ENCODE data around the gene SLC43A2.
A peak's percentile ranks its signal among the peaks of the same experiment; 100 is the strongest.
"Not testable (repeated sequence)": the region's sequence is repeated elsewhere in the genome, so short reads cannot be mapped to it uniquely, and the experiment has no call there.

The SLC43A2 gene

DNA sequence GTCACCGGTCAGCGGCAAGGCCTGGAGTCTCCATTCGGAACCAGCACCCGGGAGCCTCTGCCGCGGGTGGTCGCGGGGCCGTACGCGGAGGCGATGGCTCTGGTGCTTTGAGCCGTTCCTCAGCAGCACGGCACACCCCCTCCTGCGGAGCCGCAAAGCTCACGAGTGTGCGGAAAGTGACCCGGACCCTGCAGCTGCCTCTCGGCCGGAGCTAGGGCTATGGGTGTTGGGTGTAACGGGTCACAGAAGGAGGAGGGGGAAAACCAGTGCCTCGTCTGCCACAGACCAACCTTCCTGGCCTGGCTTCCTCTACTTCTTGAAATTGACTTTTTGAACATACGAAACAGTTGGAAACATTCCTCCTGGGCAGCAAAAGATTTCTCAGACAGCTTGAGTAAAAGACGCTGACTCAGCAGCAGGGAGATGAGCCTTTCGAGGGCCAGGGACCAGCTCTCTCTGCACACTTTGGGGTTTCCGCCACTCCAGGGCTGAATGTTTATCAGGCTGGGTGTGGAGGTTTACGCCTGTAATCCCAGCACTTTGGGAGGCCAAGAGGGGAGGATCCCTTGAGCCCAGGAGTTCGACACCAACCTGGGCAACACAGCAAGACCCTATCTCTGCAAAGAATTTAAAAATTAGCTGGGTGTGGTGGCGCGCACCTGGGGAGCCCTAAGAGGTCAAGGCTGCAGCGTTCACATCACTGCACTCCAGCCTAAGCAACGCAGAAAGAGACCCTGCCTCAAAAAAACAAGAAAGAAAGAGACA lies 39.6 kb downstream of the SLC43A2 start:
- no peak for DNase-seq

DNA sequence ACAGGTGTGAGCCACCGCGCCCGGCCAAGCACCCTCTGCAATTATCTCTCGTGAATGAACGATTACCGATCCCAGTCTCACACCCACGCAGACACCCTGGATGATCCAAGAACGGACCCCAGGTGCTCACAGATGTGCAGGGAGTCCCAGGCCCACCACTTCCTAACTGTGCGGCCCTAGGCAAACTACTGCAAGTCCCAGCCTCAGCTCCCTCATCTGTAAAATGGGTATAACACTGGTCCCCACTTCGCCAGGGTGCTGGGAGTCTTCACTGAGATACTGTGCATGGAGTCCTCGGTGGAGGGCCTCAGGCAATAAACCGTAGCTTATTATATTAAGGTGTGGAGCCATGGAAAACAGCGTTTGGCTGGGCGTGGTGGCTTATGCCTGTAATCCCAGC lies 44.5 kb downstream of the SLC43A2 start:
- DNase-seq, result no peak

DNA sequence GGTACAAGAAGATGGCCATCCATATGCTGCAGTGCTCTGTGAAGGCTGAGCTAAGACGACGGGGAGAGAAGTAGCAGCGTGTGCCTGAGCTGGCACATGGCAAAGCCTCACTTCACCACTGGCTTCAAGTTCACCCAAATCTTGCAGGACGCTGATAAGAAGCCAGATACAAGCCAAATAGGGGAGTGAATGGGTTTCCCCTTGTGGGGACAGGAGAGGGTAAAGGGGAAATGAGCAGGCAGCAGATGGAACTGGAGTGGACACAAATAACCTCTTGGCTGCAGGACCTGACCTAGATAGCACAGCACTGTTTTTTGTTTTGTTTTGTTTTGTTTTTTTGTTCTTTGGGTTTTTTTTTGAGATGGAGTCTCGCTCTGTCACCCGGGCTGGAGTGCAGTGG lies 45.1 kb downstream of the SLC43A2 start:
- no peak for DNase-seq

DNA sequence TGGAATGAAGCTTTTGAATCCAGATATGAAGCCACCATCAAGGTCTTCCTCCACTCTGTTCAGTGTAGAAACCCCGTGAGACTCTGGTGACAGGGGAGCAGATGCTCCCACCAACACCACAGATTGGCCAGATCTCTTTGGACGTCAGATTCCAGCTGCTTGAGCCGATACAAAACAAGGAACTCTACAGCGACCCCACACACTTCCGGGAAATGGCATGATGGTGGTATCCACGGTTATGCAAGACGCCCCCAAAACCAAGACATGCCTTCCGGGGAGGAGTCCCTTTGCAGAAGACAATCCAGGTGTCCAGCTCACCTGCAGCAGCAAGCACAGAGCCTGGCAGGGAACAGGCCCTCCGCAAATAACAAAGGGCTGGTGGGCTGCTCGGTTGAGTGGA lies 46.3 kb downstream of the SLC43A2 start:
- no peak for DNase-seq

DNA sequence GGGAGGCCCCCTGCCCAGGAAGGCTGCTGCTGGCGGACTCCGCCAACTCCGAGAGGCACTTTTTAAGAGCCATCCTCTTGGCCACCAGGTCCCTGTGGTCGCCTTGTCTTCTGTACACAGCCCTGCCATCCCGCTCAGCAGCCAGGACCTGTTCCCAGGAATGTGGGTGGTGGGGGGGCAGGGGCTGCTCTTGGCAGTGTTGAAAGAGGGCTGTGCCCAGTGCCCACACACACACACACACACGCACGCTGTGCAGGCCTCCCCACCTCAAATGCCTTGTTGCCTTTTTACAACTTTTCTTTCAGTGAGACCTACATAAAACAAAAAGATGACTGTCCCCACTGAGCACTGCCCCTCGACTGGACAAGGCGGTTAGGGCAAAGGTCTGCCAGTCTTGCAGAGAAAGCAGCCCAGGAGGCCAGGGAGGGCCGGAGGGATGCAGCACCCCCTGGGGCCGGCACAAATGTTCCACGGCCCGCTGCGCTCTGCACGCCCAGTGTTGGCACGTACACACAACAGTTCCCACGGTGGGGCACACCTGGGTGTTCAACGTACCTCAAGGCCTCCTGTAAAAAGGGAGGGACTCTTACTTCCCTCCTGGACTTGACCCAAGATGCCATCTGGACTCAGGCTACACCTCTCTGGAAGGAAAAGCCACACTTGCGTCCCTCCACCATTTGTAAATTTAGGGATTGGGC lies 47.5 kb downstream of the SLC43A2 start:
- no peak for DNase-seq

DNA sequence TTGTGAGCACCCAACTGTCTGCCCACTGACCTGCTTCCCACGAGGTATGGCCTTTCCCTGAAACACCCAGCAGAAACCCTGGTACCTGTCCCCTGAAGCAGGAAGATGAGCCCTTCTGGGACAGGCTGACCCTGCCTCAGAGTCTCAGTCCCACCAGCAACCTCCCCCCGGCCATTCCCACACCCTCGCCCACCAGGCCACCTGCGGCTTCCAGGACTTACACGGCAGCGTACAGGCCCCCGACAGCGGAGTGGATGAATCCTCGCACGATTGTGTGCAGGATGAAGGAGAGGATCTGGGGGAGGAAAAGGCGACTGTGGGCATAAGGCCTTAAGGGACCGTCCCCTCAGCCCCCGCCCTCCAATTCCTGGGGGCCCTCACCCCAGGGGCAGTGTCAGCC lies 50.6 kb downstream of the SLC43A2 start:
- DNase-seq, result no peak

DNA sequence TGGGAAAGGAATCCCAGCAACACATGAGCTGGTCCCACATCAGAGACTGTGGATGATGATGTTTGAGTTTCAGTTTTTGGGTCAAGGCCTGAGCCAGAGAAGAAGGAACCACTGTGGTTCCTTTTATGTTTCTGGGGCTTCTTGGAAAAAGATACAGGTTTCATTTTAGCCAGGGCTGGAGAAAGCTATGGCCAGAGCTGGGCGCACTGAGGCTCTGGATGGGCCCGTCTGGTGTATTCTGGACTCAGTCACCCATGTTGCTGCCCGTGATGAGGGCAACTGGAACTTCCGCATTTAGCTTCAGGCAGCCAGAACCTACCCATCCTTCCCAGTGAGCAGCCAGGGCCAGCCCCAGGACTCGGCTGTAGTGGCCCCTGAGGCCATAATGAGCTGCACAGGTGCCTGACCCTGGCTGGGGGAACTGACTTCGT lies 51.0 kb downstream of the SLC43A2 start:
- DNase-seq, result no peak

DNA sequence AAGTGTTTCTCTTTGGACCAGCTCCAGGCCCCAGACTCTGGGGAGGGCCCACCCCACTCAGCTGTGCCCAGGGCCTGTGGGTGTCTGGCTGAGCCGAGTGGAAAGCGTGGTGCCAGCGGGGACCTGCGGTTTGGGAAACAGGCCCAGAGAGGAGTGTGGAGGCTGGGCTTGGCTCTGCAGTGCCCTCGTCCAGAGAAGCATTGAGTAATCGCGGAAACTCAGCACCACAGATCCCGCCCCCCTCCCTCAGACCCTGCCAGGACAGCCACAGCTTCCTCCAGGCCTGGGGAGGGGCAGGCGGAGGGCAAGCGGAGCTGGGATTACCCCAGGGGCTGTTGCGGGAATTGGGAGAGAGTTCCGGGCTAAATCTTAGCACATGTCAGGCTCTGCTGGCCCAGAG lies 51.5 kb downstream of the SLC43A2 start:
- no peak for DNase-seq

DNA sequence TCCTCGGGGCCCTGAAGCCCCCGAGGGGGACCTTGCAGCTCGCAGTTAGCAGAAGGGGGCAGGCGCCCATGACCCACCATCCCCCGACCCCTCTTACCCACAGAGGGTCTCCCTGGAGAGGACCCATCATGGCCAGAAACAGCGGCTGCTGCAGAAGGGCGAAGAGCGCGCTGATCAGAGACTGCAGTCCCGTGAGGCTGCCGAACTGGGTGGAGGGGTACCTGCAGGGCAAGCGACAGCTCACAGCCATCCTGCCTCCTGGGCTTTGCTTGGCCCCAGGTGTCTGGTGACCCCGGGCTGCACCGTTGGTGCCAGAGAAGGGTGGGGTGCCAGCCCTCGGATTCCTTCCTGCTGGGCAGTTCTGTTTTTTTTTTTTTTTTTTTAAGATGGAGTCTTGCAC lies 52.1 kb downstream of the SLC43A2 start:
- no peak for DNase-seq

DNA sequence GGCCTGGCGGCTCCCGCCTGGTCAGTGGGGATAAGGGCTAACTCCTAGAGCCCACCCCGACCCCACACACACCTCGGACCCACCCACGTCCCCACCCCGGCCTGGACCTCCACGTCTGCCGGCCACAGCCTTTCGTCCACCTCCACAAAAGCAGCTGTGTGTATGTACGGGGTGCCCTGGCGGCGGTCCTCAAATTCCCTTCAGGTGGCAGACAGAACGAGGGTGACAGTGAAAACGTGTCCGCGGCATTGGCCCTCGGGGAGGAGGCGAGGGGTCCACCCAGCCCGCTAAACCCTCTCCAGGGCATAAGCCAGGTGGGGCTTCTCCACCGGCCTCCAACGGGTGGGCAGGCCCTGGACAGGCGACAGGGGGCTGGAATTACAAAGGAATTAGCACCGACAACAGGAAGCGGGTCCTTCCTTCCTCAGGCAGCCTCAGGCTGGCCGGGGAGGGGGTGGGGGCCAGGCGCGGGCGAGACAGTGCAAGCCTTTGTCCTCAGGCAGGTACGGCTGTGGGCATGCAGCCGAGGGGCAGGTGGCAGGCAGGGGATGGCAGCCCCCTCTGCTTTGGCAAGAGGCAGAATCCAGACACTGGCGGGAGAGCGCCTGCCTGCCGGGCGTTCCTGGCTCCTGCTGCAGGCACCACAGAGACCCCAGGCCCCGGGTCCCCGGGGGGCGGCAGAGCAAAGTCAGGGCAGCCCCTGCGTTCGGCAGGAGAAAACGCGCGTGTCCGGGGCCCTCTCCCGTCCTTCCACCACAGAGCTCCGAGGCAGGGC lies 53.8 kb downstream of the SLC43A2 start:
- DNase-seq, result peak; percentile 61

DNA sequence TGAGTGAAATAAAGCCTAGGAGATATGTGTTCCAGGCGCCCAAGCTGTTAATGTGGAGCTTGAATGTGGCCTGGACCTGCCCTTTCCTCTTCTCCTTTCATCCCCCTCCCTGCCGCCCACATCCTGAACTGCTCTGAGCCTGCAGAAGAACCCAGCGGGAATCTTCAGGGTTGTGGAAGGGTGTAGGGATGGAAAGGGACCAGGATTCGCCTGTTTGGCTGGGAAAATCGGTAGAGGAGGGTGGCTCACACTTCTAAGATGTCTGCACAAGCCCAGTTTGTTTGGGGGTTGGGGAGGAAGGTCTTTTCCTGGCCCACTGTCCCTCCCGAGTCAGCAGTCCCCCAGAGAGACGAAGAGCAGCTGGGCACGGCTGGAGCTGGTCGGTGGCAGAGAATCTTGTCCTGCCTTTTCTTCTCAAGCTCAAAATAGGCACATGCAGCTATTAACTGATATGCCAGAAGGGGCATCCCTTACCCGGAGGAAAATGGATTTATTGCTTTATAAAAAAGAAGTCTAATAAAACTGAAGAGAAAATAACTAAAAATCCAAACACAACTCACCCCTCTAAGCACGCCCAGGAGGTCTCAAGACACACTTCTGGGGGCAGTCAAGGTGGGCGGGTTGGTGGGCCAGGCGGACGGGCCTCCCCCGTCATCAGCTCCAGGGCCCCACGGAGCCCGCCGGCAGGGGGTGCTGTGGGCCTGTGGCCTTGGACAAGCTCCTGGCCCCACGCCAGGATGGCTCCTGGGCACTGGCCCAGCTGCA lies 54.5 kb downstream of the SLC43A2 start:
- DNase-seq, result peak; percentile 61

DNA sequence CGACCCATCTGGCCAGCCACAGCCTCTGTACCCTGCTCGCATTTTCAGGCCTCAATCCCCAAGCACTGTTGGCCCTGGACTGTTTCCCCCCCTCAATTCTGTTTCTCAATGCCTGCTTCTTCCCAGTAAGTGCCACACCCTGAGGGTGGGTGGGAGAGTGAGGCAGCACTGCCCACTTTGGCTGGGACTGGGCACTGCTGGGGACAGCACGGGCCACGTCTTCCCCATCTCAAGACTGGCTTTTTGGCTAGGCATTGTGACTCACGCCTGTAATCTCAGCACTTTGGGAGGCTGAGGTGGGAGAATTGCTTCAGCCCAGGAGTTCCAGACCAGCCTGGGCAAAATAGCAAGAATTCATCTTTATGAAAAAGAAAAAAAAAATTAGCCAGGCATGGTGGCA lies 56.0 kb downstream of the SLC43A2 start:
- DNase-seq, result not testable (repeated sequence)

DNA sequence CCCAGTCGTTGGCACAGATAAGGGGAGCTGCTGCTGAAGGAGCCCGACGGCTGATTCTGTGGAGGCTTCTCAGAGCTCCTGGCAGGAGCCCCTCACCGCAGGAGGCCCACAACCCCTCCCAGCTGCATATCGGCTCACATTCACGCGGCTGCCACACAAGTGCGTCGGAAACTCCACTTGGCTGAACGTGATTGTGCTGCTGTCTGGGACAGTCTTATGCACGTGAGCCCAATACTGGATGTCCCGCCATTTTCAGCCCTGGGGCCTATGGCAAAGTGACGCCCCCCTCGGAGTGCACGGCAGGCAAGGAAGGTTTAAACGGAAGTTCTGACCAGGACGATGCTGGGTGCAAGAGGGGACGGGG lies 57.3 kb downstream of the SLC43A2 start:
- DNase-seq, result no peak

DNA sequence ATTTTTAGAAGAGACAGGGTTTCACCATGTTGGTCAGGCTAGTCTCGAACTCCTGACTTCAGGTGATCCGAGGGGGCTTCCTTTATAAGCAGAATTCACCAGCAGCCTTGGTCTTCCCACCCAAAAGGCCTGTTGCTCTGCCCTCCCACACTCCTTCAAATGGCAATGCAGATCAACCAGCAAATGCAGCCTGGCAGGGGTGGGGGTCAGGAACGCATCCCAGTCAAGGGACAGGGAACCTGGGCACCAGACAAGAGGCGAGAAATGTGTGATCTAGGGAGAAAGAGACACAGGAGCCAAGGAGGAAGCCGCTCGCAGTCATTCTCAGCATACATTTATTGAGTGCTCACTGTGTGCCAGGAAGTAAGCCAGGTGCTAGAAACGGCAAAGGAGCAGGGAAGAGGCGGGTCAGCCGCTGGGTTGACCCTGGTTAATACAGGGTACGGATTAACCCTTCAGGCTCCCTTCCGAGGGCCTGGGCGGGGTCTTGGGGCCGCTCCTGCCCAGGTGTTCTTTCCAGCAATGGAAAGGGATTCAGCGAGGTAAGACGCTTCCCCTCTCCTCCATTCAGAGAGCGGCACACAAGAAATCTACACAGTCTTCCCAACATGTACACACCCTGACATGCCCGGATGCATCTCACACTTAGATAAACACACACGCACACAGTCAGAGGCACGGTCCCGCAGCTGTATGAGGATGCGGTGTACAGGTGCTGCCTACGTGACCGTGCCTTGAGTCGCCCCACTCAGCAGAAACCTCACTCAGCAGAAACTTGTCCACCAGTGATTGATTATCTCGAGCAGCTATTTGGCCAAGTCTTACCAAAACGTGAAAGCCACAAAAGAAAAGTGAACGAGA lies 59.5 kb downstream of the SLC43A2 start:
- no peak for DNase-seq

DNA sequence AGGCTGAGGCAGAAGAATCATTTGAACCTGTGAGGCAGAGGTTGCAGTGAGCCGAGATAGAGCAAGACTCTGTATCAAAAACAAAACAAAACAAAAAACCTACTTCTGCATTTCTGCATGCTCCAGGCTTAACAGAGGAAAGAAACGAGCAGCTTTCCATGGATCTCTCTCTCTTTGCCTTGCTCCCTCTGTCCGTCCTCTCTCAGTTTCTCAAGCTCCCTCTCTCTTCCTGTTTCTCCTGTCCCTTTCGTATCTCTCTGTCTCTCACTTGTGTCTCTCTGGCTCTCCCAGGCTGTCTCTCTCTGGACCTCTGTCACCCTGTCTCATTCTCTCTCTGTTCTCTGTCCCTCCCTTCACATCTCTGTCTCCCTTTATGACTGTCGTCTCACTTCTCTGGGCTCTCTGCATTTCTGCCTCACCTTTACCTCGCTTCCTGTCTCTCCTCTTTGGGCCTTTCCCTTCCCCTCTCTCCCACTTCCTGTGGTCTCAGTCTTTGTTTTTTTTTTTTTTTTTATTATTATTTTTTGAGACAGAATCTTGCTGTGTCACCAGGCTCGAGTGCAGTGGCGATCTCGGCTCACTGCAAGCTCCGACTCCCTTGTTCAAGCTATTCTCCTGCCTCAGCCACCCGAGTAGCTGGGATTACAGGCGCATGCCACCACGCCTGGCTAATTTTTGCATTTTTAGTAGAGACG lies 62.0 kb downstream of the SLC43A2 start:
- no peak for DNase-seq

DNA sequence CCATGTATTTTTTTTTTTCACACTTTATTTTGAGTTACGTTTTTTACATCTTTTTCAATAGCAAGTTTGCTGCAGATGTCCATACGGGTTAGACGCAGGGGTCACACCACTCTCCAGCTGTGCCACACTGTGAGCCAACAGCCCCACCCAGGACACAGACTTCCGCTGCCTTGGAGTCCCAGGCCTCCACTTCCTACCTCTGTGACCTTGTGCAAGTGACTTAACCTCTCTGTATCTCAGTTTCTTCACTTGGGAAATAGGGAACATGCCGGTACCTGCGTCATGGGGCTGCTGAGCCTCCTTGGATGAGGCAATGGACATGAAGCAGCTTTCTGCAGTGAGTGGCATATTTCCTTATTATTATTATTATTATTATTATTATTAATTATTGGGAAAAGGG lies 62.8 kb downstream of the SLC43A2 start:
- no peak for DNase-seq

DNA sequence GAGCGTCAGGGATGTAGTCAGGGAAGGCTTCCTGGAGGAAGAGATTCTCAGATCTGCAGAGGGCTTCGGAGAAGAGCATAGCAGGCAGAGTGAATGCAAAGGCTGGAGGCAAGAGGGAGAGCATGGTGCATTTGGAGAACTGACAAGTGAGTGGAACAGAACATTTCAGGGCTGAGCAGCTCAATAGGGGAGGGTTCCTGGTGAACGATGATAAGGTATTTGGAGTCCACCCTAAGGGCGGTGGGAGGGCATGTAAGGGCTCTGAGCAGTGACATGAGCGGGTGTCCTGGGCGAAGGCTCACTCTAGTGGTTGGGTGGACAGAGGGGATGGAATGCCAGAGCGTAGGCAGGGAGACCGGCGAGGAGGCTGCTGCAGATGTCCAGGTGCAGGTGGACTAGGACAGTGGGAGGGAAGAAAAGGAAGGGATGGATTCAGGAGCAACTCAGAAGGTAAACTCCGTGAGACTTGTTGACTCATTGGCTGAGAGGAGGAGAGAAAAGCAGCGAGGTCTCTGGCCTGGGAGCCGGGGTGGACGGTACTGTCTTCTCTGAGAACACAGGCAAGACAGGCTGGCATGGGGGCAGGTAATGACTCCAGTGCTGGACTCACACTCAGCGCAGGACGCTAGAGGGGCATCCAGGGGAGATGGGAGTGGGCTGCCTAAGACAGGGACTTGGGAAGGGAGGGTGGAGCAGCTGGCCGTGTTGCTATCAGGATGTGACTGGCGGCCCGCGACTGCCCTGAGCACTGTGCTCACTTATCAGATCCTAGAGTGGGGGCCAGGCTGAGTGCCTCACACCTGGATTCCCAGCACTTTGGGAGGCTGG lies 64.6 kb downstream of the SLC43A2 start:
- DNase-seq, result no peak

DNA sequence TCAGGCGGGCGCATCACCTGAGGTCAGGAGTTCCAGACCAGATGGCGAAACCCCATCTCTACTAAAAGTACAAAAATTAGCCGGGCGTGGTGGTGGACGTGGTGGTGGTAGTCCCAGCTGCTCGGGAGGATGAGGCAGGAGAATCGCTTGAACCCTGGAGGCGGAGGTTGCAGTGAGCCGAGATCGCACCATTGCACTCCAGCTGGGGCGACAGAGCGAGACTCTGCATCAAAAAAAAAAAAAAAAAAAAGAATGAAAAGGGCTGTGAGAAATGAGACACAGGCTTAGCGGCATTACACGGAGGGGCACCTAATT lies 65.2 kb downstream of the SLC43A2 start:
- DNase-seq, result not testable (repeated sequence)

DNA sequence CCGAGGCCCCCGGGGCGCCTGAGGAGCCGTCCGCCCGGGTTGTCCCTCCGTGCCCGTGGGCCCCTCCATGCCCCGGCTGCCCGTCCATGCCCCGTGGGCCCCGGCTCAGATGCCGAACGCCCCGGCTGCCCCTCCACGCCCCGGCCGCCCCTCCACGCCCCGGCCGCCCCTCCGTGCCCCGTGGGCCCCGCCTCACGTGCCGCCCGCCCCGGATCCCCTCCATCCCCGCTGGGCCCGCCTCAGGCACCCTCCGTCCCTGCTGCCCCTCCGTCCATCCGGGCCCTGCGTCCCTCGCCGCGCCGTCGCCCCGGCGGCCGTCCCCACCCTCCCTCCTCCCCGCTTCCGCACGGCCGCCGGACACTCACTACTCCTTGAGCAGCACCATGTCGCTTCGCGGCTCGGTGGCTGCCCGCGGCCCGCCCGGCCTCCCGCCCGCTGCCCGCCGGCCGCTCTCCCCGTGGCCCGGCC lies 66.4 kb downstream of the SLC43A2 start:
- DNase-seq, result no peak

DNA sequence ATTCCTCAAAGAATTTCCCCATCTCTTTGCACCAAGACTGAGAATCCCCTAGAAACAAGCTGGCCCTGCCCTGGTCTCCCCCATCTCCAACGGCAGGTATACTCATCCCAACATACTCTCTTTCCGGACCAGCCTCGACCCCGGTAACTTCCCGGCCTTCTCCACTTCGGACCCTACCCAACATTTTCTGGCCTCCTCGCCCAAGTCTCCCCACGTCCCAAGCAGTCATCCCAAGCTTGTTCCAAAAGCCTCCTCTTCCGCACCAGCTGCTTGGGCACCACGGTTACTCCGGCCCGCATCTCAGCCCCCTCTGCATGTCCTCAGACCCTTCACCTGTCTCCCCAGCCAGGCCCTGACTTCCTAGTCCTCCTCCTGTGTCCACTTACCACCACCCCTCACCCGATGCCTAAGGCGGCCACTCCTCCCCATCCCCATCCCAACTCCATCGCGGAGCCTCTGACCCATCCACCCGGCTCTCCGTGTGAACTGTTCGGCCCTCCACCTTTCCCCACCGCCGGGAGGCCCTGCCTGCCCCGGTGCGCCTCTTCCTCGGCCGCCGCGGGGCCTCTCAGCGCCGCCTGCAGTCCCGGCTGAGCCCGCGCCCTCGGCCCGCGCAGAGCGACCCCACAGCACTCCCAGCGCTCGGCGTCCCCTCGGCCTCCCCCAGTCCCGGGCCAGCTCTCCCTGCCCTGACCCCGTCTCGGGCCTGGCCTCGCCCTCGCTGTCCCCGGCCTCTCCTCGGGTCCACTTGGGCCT lies 67.0 kb downstream of the SLC43A2 start:
- DNase-seq, result no peak
